ENCODE measurements around the gene KRTAP10-10. TPM values are rescaled to one million over a fixed set of nuclear protein-coding genes. Genes with fewer than 3 reads are reported as not detected.

KRTAP10-10 gene
- total and polyA plus RNA-seq, 2 of the 8 experiments (the other 6 are each of a cell fraction or from before 2014, with no cell fraction given): not detected

DNA sequence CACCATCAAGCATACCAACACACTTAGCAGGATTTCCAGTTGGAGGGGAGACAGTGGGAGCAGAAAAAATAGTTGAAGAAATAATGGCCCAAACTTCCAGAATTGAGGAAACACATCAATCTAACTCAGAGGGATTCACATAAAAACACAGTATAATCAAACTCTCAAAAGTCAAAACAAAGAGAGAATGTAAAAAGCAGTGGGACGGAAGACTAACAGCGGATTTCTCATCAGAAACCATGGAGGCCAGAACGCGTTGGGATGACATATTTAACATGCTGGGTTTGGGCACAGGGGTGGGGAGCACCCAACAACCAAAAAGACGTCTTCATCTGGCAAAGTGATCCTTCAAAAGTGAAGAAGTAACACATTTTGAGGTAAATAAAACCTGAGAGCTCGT, 17.3 kb upstream of the KRTAP10-10 start (continued):
- TF ChIP-seq, protein P1, sequence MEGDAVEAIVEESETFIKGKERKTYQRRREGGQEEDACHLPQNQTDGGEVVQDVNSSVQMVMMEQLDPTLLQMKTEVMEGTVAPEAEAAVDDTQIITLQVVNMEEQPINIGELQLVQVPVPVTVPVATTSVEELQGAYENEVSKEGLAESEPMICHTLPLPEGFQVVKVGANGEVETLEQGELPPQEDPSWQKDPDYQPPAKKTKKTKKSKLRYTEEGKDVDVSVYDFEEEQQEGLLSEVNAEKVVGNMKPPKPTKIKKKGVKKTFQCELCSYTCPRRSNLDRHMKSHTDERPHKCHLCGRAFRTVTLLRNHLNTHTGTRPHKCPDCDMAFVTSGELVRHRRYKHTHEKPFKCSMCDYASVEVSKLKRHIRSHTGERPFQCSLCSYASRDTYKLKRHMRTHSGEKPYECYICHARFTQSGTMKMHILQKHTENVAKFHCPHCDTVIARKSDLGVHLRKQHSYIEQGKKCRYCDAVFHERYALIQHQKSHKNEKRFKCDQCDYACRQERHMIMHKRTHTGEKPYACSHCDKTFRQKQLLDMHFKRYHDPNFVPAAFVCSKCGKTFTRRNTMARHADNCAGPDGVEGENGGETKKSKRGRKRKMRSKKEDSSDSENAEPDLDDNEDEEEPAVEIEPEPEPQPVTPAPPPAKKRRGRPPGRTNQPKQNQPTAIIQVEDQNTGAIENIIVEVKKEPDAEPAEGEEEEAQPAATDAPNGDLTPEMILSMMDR (IDR thresholded peaks at IDR 0.05; ENCODE audit: control extremely low read depth in 1 of 3, insufficient read depth in 1 of 3, low read depth in 1 of 3, low read length in 3 of 3): no peak
- TF ChIP-seq POU5F1 (IDR thresholded peaks at IDR 0.05; ENCODE audit: low read depth, low read length): no peak
- TF ChIP-seq CHD1 (IDR thresholded peaks at IDR 0.05; ENCODE audit: low read depth, low read length): no peak
- no peak for TF ChIP-seq POLR2AphosphoS5 (IDR thresholded peaks at IDR 0.05; ENCODE audit: low read depth, low read length)
- TF ChIP-seq EZH2 (IDR thresholded peaks at IDR 0.05; ENCODE audit: low read depth, low read length, severe bottlenecking): no peak
- TF ChIP-seq CREB1 (IDR thresholded peaks at IDR 0.05): no peak
- no peak for TF ChIP-seq HDAC6 (IDR thresholded peaks at IDR 0.05; ENCODE audit: low read depth, low read length)
- TF ChIP-seq YY1 (IDR thresholded peaks at IDR 0.05; ENCODE audit: low read depth, low read length): no peak
- TF ChIP-seq TEAD4 (IDR thresholded peaks at IDR 0.05; ENCODE audit: low read depth, low read length): no peak

All from H1 (cell line).